Ishikawa (cell line): Measurements from ENCODE around the gene SPDYC.

ENCODE experiments used
- CEBPB ChIP-seq: IDR thresholded peaks from 2 replicates; pipeline ENCODE4 v1.6.1; 2012
- CREB1 ChIP-seq: IDR thresholded peaks from 2 replicates; pipeline ENCODE4 v1.6.1; 2012; ENCODE audit warnings: low read depth
- EGR1 ChIP-seq: IDR thresholded peaks from 2 replicates; pipeline ENCODE4 v1.6.1; 2012
- EP300 ChIP-seq: IDR thresholded peaks from 2 replicates; pipeline ENCODE4 v1.6.1; 2012; ENCODE audit warnings: borderline replicate concordance
- FOXM1 ChIP-seq: IDR thresholded peaks from 2 replicates; pipeline ENCODE4 v1.6.1; 2012; ENCODE audit warnings: low read depth, borderline replicate concordance
- NFIC ChIP-seq: IDR thresholded peaks from 2 replicates; pipeline ENCODE4 v1.6.1; 2012
- RAD21 ChIP-seq: IDR thresholded peaks from 2 replicates; pipeline ENCODE4 v1.6.1; 2012; ENCODE audit warnings: low read depth
- TAF1 ChIP-seq: IDR thresholded peaks from 2 replicates; pipeline ENCODE4 v1.6.1; 2012; ENCODE audit warnings: low read depth, mild to moderate bottlenecking
- TCF12 ChIP-seq: IDR thresholded peaks from 2 replicates; pipeline ENCODE4 v1.6.1; 2012; ENCODE audit warnings: low read depth
- TEAD4 ChIP-seq: IDR thresholded peaks from 2 replicates; pipeline ENCODE4 v1.6.1; 2012
- YY1 ChIP-seq: IDR thresholded peaks from 2 replicates; pipeline ENCODE4 v1.6.1; 2012; ENCODE audit warnings: low read depth
- ZBTB7A ChIP-seq: IDR thresholded peaks from 2 replicates; pipeline ENCODE4 v1.6.1; 2012; ENCODE audit warnings: low read depth
- TF ChIP-seq, protein P1 (sequence below): IDR thresholded peaks from 2 replicates; pipeline ENCODE4 v1.6.1; 2012
- TF ChIP-seq, protein P2 (sequence below): IDR thresholded peaks from 2 replicates; pipeline ENCODE4 v1.6.1; 2012; ENCODE audit warnings: low read depth, mild to moderate bottlenecking
- TF ChIP-seq, protein P3 (sequence below): IDR thresholded peaks from 2 replicates; pipeline ENCODE4 v1.6.1; 2012

The SPDYC gene

GRCh38 chr11:65131895-65132237 lies 38.2 kb upstream of the SPDYC start:
- no peak for TF ChIP-seq TEAD4
- no peak for TF ChIP-seq EP300
- TF ChIP-seq RAD21: no peak
- no peak for TF ChIP-seq CREB1
- TF ChIP-seq CEBPB: no peak
- TF ChIP-seq YY1: no peak
- TF ChIP-seq, protein P1, sequence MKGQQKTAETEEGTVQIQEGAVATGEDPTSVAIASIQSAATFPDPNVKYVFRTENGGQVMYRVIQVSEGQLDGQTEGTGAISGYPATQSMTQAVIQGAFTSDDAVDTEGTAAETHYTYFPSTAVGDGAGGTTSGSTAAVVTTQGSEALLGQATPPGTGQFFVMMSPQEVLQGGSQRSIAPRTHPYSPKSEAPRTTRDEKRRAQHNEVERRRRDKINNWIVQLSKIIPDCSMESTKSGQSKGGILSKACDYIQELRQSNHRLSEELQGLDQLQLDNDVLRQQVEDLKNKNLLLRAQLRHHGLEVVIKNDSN: no peak
- no peak for TF ChIP-seq TCF12
- no peak for TF ChIP-seq NFIC
- no peak for TF ChIP-seq TAF1
- TF ChIP-seq, protein P2, sequence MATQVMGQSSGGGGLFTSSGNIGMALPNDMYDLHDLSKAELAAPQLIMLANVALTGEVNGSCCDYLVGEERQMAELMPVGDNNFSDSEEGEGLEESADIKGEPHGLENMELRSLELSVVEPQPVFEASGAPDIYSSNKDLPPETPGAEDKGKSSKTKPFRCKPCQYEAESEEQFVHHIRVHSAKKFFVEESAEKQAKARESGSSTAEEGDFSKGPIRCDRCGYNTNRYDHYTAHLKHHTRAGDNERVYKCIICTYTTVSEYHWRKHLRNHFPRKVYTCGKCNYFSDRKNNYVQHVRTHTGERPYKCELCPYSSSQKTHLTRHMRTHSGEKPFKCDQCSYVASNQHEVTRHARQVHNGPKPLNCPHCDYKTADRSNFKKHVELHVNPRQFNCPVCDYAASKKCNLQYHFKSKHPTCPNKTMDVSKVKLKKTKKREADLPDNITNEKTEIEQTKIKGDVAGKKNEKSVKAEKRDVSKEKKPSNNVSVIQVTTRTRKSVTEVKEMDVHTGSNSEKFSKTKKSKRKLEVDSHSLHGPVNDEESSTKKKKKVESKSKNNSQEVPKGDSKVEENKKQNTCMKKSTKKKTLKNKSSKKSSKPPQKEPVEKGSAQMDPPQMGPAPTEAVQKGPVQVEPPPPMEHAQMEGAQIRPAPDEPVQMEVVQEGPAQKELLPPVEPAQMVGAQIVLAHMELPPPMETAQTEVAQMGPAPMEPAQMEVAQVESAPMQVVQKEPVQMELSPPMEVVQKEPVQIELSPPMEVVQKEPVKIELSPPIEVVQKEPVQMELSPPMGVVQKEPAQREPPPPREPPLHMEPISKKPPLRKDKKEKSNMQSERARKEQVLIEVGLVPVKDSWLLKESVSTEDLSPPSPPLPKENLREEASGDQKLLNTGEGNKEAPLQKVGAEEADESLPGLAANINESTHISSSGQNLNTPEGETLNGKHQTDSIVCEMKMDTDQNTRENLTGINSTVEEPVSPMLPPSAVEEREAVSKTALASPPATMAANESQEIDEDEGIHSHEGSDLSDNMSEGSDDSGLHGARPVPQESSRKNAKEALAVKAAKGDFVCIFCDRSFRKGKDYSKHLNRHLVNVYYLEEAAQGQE: no peak
- no peak for TF ChIP-seq FOXM1
- TF ChIP-seq, protein P3, sequence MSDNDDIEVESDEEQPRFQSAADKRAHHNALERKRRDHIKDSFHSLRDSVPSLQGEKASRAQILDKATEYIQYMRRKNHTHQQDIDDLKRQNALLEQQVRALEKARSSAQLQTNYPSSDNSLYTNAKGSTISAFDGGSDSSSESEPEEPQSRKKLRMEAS: no peak
- no peak for TF ChIP-seq ZBTB7A
- TF ChIP-seq EGR1: no peak

GRCh38 chr11:65132238-65132987 lies 37.6 kb upstream of the SPDYC start:
- TF ChIP-seq FOXM1: no peak
- TF ChIP-seq RAD21: no peak
- TF ChIP-seq, protein P3: no peak
- no peak for TF ChIP-seq YY1
- TF ChIP-seq CREB1: no peak
- no peak for TF ChIP-seq TEAD4
- TF ChIP-seq EP300: no peak
- TF ChIP-seq, protein P2: no peak

DNA sequence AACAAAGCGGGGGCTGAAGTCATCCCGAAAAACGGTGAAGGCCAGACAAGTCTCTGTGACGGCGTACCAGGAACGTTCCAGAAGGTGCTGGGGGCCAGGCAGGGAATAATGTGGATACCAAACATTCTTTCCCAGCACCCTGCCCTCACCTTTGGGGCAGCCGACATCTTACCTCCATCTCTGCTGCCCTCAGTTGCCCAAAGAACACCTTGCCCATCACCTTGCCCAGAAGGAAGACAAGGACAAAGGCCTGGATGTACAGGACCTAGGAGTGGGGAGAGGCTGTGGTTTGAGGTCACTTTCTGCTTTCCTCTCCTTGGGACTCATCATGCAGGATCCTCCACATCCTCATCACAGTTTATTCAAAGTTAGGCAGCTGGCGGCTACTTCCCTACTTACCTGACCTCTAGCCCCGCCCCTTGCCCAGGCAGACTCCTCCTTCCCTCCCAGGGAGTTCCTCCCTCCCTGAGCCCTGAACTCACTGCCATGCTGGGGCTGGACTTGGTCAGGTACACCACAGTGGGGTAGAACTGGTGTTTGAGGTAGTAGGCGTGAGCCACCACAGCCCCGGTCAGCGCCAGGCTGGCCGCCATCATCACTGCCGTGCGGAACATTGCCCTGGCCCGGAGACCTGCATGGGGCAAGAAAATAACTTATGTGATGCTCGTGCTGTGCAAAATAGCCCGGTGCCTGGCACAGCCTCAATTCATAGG lies 36.9 kb upstream of the SPDYC start:
- 0 out of 2 replicates have a peak, but pooled peaks have one; percentile 22 for TF ChIP-seq TAF1
- TF ChIP-seq, protein P1: no peak
- no peak for TF ChIP-seq EP300
- no peak for TF ChIP-seq NFIC
- no peak for TF ChIP-seq CREB1
- peak; percentile 37 for TF ChIP-seq YY1

GRCh38 chr11:65133724-65134123 lies 36.3 kb upstream of the SPDYC start:
- TF ChIP-seq, protein P2: no peak
- TF ChIP-seq TEAD4: no peak
- no peak for TF ChIP-seq RAD21
- TF ChIP-seq FOXM1: no peak
- no peak for TF ChIP-seq NFIC
- TF ChIP-seq CEBPB: no peak
- no peak for TF ChIP-seq TAF1
- TF ChIP-seq, protein P3: no peak; the same call in 1 of the 2 replicates
- TF ChIP-seq CREB1: no peak
- TF ChIP-seq EGR1: no peak
- TF ChIP-seq, protein P1: no peak
- TF ChIP-seq ZBTB7A: no peak
- no peak for TF ChIP-seq EP300
- TF ChIP-seq YY1: no peak
- TF ChIP-seq TCF12: no peak
